NT2/D1 (cell line): Measurements from ENCODE around the gene DSCAML1.

Experiments
- DNase-seq: peaks from one replicate; pipeline ENCODE4 v3.0.0-alpha.2; 2011; ENCODE audit warnings: low read depth, low spot score
- H3K27me3 ChIP-seq: 2 replicates; pipeline ENCODE4 v1.6.0; 2011; ENCODE audit warnings: mild to moderate bottlenecking; ENCODE audit not compliant: insufficient read length, insufficient read depth
- H3K36me3 ChIP-seq: 2 replicates; pipeline ENCODE4 v1.6.1; 2011; ENCODE audit warnings: mild to moderate bottlenecking, low read length, mixed read lengths; ENCODE audit not compliant: insufficient read depth, insufficient read length
- H3K4me1 ChIP-seq: 2 replicates; pipeline ENCODE4 v1.5.1; 2011; ENCODE audit not compliant: insufficient read depth, insufficient read length
- H3K4me3 ChIP-seq: 2 replicates; pipeline ENCODE4 v1.5.1; 2011; ENCODE audit warnings: low read depth; ENCODE audit not compliant: insufficient read length
- H3K9ac ChIP-seq: 2 replicates; pipeline ENCODE4 v1.6.0; 2011; ENCODE audit warnings: low read depth; ENCODE audit not compliant: insufficient read length
- H3K9me3 ChIP-seq: 2 replicates; pipeline ENCODE4 v1.5.1; 2011; ENCODE audit warnings: mild to moderate bottlenecking, low read length; ENCODE audit not compliant: insufficient read depth
- SUZ12 ChIP-seq: IDR thresholded peaks from 2 replicates; pipeline ENCODE4 v1.6.1; 2011; ENCODE audit not compliant: insufficient read length, insufficient read depth; ENCODE audit errors: extremely low read depth
- YY1 ChIP-seq: IDR thresholded peaks from 2 replicates; pipeline ENCODE4 v1.6.1; 2011; ENCODE audit not compliant: insufficient read length, insufficient read depth
- ZNF274 ChIP-seq: IDR thresholded peaks from 2 replicates; pipeline ENCODE4 v1.6.1; 2011; ENCODE audit warnings: mild to moderate bottlenecking, low read depth, low read length

Gene DSCAML1

DNA sequence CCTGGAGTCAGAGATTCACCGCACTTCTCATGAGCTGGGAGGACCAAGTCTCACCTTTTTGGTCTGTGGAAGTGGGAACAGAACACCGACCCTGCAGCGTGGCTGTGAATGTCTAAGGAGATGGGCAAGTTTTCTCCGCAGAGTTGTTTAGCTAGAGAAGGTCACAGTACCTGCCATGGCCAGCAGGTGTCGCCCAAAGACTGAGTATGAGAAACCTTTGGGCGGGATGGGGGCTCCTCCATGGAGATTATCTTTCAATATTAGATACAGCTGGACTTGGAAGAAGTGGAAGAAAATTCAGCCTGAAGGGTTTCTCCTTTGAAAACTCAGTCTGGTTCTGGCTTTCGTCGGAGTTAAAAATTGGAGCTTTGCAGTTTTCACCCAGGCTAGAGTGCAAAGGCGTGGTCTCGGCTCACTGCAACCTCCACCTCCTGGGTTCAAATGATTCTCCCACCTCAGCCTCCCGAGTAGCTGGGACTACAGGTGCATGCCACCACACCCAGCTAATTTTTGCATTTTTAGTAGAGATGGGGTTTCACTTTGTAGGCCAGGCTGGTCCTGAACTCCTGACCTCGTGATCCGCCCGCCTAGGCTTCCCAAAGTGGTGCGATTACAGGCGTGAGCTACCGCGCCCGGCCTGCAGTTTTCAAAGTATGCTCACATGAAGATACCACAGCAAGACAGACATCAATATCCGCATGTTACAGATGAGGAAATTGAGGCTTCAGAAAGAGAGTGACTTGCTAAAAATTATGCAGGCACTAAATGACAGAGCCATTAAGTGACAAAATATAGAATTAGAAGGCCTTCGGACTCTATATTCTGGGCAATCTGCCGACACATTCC lies 10.7 kb upstream of the DSCAML1 start:
- Histone ChIP-seq H3K4me1 (peaks cover 3% of the 10 kb centered on the region), H3K9me3 (no peaks in the 10 kb centered on the region; the same call in 1 of the 2 replicates), H3K9ac (no peak overlapping the region), H3K36me3 (peaks cover 3% of the 10 kb centered on the region), H3K4me3 (no peak overlapping the region), H3K27me3 (no peaks in the 10 kb centered on the region)
- no peak for DNase-seq
- TF ChIP-seq ZNF274 (no peak), SUZ12 (no peak), YY1 (no peak)

DNA sequence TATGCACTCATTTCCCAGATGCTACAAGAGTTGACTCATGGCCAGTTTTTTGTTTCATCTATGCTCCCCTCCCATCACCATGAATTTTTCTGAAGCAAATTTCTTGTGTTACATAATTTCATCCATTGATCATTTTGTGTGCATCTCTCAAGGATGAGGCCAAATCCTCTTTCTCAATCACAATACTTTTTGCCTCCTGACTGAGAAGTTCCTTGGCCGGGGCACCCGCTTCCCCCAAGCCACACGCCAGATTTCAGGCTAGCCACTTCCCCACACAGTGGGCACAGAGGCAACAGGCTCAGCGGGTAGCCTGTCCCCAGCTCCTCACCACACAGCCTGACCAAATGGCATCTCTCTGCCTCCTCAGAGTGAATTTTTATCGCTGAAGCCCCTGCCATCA lies 9.8 kb upstream of the DSCAML1 start:
- H3K36me3 ChIP-seq: peaks cover 3% of the 10 kb centered on the region

GRCh38 chr11:117805045-117805444 lies 8.0 kb upstream of the DSCAML1 start:
- no peak overlapping the region for H3K9ac ChIP-seq
- DNase-seq: no peak
- H3K27me3 ChIP-seq: no peaks in the 10 kb centered on the region
- H3K4me1 ChIP-seq: peaks cover 3% of the 10 kb centered on the region
- H3K9me3 ChIP-seq: no peaks in the 10 kb centered on the region; the same call in 1 of the 2 replicates
- no peak overlapping the region for H3K4me3 ChIP-seq
- peaks cover 3% of the 10 kb centered on the region for H3K36me3 ChIP-seq
- no peak for TF ChIP-seq SUZ12
- no peak for TF ChIP-seq YY1
- TF ChIP-seq ZNF274: no peak

More for the DNA sequence above, 9.8 kb upstream of the DSCAML1 start:
- Histone ChIP-seq H3K4me1 (peaks cover 3% of the 10 kb centered on the region), H3K4me3 (no peak overlapping the region), H3K27me3 (no peaks in the 10 kb centered on the region), H3K9ac (no peak overlapping the region), H3K9me3 (no peaks in the 10 kb centered on the region; the same call in 1 of the 2 replicates)
- DNase-seq: no peak
- no peak for TF ChIP-seq YY1
- TF ChIP-seq SUZ12: no peak
- TF ChIP-seq ZNF274: no peak

DNA sequence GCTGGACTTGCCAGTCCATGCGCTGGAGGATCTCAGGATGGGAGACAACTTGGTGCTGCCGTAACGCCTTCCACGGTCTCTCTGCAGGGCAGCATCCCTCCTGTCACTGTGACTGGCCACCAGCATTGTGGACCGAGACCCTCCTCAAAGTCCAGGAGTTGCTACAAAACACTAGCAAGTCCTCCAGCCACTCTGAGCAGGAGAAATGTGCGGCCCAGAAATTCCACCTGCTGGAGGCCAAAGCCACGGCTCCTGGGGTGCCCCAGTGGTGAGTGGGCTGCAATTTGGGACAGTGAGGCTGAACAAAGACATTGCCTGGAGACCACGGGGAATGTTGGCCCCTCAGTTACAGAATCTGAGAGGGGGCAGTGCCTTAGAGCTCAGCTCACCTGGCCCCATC lies 6.9 kb upstream of the DSCAML1 start:
- H3K9ac ChIP-seq: no peak overlapping the region
- no peak for DNase-seq
- peaks cover 8% of the 10 kb centered on the region for H3K27me3 ChIP-seq
- peaks cover 3% of the 10 kb centered on the region for H3K36me3 ChIP-seq
- no peak overlapping the region for H3K4me3 ChIP-seq
- TF ChIP-seq SUZ12 (no peak), YY1 (no peak), ZNF274 (no peak)
- H3K9me3 ChIP-seq: no peaks in the 10 kb centered on the region; the same call in 1 of the 2 replicates
- H3K4me1 ChIP-seq: no peaks in the 10 kb centered on the region

- no peaks in the 10 kb centered on the region for H3K36me3 ChIP-seq
- H3K9ac ChIP-seq: no peak overlapping the region
- H3K4me1 ChIP-seq: no peaks in the 10 kb centered on the region
- DNase-seq: no peak
- peaks cover 50% of the 10 kb centered on the region for H3K27me3 ChIP-seq
- TF ChIP-seq YY1 (no peak), ZNF274 (no peak), SUZ12 (no peak)
- H3K9me3 ChIP-seq: no peaks in the 10 kb centered on the region
- no peak overlapping the region for H3K4me3 ChIP-seq
Measured at GRCh38 chr11:117799634-117800033, 2.6 kb upstream of the DSCAML1 start.

DNA sequence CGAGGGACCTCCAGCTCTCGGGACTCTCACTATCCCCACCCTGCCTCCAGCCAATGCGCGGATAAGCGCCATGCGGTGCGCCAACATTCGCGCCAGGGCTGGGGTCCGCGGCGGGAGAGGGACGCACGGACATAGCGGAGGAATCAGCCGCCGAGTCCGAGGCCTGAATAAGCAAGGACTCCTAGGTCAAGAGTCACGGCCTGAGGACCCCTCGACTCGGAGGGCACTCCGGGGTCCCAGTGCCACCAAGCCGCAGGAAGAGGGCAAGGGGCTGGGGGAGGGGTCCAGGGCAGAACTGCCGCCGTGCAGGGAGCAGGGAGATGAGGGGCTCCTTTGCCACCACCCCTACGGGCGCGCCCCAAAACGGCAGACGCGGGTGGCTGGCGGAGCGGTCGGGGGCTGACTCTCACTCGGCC lies 552 bp downstream of the DSCAML1 start:
- Histone ChIP-seq H3K4me1 (peaks cover 1% of the 10 kb centered on the region), H3K27me3 (peaks cover 68% of the 10 kb centered on the region), H3K9me3 (no peaks in the 10 kb centered on the region), H3K36me3 (no peaks in the 10 kb centered on the region), H3K4me3 (peak overlapping the region; percentile 47), H3K9ac (peak overlapping the region; percentile 42)
- DNase-seq: no peak
- TF ChIP-seq ZNF274: no peak

GRCh38 chr11:117795638-117796455 lies 1.2 kb downstream of the DSCAML1 start:
- Histone ChIP-seq H3K27me3 (peaks cover 68% of the 10 kb centered on the region), H3K4me3 (peak overlapping the region; percentile 47), H3K9ac (peak overlapping the region; percentile 42), H3K4me1 (peaks cover 1% of the 10 kb centered on the region), H3K36me3 (no peaks in the 10 kb centered on the region), H3K9me3 (no peaks in the 10 kb centered on the region)
- no peak for TF ChIP-seq YY1
- no peak for TF ChIP-seq ZNF274
- no peak for TF ChIP-seq SUZ12
- no peak for DNase-seq
